NCI-H526 (cell line): Measurements from ENCODE around the gene ZFAND3.

ENCODE experiments used
- DNase-seq, 2 experiments: peaks; one replicate each; lab custom pipeline; 2025; lab: John Stamatoyannopoulos, UW

The ZFAND3 gene

DNA sequence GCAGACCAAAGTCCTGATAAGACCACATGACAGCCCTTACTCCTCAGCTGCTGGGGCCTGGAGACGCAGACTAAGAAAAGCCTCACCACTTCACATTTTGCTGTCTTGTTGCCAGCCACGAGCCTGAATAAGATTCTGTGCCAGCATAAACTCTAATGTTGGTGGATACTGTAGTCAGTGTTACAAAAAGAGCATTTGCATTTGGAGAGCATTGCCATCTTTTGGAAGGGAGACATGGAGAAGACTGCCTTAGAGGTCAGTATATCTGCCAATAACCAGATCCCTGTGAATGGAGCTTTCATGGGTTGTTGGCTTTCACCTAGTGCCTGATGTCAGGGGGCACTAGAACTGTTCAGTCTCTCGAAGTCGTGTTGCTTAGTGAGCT, 315.2 kb downstream of the ZFAND3 start:
- no peak for DNase-seq

DNA sequence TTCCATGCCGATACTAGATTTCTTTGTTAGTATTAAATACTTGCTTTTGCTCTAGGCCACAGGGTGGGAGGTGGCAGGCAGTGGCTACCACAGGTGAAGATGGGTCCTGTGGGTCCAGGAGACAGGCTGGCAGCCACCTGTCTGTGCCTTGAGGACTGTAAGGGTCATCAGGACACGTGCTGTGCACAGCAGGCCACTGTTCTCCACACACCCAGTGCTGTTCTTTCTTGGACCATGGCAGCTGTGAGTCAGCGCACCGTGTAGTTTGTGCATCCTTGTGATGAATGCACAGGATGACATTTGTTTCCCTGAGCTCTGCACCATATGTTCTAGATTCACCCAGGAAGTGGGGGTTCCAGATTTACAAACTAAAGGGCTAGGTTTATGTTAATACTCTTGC, 317.0 kb downstream of the ZFAND3 start:
- no peak for DNase-seq

DNA sequence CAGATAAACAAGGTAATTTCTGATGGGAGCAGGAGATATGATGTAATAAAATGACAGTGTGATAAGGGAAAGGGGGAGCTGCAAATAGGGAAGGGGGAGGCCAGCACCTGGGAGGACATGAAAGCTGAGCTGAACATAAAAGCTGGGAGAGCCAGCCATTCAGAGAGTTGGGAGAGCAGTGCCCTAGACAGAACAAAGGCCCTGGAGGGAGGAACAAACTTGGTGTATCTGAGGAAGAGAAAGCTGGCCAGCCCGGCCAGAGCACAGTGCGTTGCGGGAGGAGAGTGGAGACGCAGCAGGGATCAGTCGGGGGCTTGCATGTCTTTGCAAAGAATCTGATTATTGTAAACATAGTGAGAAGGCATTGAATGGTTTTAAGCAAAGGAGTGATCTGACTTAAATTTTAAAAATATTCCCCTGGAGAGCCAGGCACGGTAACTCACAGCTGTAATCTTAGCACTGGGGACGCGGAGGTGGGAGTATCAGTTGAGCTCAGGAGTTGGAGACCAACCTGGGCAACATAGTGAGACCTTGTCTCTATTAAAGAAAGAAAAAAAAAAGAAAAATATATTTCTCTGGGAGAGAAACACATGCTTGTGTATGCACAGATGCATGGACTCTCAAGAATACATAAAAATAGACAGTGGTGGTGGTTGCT, 318.2 kb downstream of the ZFAND3 start:
- DNase-seq: peak in 1 of 2 experiments; percentile 14

DNA sequence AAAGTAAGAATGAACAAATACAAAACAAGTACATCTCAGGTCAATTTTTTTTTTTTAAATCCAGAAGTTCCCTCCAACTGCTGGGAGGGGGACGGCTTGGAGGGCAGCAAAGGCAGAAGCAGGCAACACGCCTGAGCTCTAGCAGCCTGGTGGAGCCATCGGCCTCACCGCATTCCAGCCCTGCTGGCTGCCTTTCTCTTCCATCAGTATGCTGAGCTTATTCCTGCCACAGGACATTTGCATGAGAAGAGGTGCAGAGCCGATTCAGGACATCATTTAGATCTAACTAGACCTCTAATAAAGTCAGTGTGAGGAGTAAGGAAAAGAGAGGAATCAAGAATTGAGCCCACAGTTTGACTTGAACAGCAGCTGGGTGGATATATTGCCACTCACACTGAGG, 318.8 kb downstream of the ZFAND3 start:
- no peak for DNase-seq

DNA sequence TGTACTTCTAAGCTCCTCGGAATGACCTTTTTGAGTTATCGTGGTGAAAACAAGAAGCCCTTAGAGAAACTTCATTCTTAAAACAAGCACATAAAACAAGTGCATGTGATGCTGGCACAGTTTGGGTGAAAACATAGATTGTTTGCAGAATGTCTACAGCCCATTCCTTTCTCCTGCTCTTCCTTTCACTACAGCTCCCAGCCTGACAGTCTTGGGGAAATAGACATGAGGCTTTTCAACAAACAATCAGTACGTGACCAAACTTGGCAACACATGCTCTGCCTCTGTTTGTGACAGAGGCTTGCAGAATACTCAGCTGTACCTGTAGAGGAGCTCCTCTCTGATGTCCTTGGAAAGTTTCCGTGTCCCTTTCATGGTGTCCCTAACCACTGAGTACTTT, 321.6 kb downstream of the ZFAND3 start:
- DNase-seq: no peak

DNA sequence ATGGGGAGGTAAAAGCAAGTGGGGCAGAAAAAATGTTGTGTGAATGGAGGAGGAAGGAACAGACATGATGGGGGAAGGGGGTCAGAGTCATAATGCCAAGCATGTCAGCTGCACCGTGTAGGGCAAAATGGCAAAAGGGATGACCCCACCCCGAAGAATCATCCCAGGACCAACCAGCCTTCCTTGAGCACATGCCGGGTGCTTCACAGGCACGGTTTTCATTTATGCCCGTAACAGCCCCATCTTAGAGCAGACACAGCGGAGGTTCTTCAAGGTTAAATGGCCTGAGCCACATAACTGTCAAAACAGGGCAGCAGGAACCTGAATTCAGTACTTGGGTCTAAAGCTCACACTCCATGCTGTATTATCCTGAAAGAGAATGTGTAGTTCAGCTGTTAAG, 322.2 kb downstream of the ZFAND3 start:
- DNase-seq: no peak

DNA sequence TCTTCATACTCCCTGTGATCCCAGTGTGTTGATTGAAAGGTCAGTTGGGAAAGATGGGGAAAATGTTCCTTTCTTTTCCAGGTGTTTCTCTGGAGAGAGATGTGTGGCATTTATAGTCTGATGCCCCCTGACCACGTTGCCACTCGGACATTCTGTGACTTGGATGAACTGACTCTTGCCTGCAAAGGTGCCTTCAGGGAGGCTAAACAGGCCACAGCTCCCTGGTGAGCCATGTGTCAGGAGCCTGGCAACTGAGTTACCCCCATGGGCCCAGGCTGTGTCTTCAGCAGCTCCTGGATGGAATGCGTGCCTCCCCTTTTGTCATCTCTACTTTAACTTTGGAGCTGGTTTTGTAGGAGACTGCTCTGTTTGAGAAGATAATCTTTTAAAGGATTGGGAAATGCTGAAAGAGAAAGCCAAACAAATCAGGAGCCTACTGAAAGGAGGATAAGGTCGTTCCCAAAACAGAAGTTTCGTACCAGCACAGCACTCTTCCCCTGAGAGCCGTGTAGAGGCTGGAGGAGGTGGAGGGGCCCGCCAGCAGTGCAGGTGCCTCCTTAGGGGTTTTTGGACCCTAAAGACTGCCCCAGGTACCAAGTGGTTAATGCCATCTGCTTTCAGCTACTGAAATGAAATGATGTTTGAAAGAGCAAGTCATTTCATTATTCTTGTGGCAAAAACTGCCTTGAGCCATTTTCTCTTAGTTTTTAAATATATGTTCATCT, 322.8 kb downstream of the ZFAND3 start:
- no peak for DNase-seq

DNA sequence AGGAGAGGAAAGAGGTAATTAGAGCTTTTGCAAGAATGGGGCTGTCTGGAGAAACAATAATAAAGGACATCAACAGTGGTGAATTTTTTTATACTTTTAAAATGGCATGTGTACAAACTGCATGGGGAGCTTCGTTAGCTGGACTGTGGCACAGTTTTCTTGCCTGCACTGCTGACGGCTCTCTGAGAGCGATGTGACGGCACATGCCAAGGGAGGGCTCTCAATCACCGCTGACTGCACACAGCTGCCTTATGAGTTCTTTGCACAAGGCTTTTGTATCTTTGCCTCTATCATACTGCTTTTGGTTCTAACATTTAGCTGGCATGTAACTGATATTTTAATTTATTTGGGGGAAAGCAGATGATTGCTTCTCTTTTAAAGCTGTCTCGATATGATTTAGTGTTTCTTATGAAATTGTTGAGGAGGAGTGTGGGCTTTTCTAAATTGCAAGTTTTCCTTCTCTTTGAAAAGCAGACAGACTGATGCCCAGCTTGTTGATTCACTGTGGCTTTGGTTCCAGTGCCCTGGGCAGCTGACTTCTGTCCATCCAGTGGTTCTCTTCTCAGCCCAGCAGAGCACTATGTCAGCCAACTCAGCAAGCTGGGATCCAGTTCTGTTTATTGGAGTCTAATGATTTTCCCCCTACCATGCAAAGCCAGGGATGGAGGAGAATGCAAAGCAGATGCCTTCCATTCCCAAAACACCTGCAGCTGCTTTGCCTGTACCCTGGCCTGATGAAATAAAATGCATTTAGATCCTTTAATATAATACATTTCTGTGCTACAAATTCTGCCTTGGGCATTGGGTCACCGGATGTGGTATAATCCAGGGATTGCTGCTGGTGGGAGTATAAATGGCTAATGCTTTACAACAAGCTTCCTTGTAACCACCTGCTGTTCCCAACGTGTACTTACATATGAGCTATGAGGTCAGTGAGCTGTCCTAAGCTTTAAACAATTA, 323.9 kb downstream of the ZFAND3 start:
- peak; percentile 95 to 98 for DNase-seq

DNA sequence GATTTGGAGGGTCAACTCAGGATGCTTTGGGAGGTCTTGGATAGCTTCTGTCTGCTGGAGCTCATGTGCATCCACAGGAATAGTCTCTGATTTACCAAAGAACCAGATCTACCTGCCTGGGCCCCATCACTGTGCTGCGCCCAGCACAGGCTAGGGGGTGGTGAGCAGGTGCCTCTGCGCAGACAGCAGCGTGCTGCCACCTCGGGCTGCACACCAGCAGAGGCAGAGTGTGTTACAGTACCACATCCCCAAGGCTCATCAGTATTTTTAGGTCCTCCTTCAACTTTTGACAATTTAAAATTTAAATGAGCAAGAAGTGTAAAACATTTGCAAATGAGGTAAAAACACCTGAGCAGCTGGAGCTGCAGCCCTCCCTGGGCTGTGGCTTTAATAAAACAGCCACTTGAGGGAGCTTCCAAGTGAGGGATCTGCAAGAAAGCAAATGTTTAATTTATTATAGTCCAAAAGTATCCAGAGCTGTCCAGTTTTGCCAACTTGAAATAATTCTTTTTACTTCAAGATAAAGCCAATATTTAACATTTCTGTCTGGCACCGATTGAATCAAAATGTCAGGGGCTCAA, 324.9 kb downstream of the ZFAND3 start:
- DNase-seq: peak; percentile 37 to 68

DNA sequence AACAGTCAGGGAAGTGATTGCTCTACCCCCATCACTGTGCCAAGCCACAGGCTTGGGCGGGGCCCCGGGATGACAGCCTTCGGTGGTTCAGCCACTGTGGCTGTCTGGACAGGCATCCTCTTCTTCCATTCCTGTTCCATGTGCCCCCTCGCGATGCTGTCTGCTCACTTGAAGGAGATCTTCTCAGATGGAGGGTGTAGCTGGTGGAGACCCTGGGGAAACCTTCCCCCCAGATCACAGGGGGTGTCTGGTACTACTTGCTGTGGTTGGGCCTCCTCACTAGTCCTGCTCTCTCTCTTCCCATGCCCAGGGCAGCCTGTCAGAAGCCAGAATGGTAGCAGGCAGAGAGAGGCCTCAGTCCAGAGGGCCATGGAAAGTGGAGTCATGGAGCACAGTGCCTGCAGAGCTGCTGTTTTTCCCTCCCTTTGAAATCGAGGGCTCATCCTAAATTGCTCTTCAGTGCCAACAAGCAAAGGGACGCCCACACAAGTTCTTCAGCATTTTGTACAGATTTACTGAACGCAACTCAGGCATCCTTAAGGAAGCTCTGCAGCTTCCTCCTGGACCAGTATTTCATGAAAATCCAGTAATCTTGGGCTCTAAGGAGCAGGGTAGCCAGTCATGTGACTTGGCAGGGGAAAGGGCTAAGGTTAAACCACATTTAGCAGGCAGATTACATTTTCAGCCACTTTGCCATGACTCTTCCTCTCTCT, 326.6 kb downstream of the ZFAND3 start:
- DNase-seq: no peak

DNA sequence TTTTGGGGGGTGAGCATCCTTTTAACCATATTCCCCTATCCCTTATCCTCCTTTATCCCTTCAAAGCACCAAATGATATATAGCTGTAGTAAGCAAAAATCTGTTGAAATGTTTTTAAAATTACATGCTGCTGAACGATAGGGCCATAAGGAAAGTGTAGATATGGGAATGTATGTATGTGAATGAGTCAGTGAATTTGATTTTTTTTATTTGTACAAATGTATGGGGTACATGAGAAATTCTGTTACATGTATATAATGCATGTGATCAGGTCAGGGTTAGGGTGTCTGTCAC, 327.2 kb downstream of the ZFAND3 start:
- no peak for DNase-seq

DNA sequence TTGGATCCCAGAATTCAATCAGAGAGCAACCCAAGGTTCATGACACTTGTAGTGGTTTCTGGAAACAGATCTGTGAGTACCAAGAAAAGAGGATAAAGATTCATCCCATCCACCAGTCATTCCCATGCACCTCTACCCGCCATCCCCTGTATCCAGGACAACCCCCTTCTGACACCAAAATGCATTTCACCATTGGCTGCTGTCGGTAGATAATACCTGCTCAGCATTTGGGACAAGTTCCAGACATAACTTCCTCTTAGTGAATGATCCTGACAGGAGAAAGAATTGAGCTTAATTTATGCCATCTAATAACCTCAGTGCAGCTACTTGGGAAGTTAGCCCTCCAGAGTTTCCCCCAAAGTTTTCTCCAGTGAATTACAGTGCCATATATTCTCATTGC, 329.1 kb downstream of the ZFAND3 start:
- DNase-seq: no peak

DNA sequence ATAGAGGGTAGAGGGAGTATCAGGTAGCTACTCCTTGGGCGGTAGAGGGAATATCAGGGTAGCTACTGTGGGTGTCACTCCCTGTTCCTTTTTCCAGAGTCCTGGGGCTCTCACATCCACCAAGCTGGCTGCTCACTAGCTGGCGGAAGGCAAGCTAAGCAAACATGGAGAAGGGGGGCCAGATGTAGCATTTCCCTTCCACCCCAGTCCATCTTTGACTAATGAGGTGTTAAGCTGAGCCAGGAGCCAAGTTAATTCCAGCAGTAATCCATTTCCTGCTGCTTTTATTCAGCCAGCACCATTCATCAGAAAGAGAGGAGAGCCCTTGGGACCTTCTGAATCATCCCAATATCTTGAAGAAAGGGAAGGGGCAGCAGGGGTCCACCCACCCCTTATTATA, 330.0 kb downstream of the ZFAND3 start:
- no peak for DNase-seq

DNA sequence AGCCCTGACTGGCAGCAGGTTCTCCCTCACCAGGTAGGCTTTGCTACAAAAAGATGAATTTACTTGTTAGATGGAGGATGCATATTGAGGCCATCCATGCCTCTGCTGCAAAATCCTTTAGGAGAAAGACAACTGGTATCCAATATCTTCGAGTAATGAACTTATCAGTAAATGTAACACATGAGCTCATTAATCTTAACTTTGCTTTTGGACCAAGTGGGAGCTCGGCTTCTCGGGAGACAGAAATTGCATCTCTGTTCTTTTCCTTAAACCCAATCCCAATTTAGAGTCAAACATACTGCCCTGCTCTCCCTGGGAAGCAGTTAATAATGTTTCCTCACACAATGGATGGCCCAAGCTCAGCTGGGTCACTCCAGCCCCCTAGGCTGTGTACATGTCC, 330.5 kb downstream of the ZFAND3 start:
- DNase-seq: no peak

DNA sequence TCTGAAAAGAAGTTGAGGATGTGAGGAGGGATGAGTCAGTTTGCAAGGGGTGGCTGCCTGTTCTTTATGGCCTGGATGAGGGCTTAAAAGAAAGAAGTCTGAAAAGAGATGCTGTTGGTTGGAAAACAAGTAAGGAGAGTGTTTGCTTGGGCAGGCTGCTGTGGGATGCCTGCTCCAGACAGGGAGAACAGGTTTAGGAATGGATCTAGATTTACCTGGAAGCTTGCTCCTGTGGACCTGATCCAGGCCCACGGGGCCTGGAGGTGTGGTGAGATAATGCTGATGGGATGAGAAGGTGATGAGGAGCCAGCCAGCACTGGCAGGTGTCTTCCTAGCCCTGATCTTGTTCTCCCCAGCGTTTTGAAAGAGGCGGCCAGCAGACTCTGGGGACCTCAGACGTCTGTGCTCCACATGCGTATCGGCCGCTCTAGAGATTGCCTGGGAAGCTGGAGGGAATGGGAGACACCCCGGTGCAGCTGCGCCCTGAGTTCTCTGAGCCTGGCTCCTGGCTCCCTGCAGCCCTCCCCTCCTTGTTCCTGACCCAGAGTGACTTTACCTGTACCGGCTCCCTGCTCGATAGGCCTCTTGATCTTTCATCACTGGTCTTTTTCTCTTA, 331.3 kb downstream of the ZFAND3 start:
- DNase-seq: no peak

DNA sequence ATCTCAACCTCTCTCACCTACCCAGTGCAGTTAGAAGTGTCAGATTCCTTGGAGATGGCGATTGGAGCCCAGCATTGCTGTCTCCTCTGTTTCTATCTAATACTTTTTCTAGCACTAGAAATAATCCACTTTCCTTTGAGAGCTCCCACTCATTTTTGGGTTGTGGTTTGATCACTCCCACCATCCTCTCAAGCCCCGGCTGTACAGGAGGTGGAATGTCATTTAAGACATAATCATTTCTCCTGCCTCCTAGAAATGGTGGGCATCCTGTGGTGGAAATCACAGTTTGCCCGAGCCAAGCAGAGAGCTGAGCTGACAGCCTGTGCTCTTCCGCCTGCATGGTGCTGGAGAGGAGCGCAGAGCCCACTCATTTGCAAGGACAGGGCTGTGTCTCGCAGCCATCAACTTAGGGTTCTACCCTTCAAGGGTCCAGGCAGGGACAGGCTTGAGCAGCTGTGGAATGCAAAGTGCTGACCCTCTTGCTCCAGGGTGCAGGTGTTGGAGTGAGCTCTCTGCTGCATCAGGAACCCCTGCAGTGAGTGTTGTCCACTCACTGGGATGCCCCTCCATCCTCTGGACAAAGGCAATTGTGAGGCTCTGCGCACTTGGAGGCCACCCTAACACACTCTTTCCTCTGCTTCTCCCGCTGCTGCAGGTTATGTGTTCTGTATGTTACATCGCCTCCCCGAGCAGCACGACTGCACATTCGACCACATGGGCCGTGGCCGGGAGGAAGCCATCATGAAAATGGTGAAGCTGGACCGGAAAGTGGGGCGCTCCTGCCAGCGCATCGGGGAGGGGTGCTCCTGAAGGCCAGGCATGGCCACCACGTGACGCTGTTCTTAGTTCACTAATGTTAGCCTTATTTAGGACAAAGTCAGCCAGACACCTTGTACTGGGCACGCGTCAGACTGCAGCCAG, 332.3 kb downstream of the ZFAND3 start:
- no peak for DNase-seq

DNA sequence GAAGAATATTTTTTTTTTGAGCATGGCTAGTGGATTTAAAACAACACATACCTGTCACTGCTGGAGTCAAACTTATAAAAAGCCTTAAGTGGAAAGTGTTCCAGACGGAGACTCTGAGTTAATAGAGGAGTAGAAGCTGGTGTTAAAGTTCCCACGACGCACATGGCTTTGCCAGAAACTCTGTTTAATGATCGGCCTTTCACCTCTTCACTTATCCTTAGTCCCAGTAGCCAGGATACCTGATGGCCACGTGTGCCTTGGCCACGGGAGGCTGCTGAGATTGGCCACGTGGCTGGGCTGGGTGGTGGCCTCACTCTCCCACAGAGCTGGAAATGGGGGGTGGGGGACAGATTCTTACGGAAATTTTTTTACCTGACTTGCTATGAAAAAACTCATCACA, 333.1 kb downstream of the ZFAND3 start:
- DNase-seq: no peak

DNA sequence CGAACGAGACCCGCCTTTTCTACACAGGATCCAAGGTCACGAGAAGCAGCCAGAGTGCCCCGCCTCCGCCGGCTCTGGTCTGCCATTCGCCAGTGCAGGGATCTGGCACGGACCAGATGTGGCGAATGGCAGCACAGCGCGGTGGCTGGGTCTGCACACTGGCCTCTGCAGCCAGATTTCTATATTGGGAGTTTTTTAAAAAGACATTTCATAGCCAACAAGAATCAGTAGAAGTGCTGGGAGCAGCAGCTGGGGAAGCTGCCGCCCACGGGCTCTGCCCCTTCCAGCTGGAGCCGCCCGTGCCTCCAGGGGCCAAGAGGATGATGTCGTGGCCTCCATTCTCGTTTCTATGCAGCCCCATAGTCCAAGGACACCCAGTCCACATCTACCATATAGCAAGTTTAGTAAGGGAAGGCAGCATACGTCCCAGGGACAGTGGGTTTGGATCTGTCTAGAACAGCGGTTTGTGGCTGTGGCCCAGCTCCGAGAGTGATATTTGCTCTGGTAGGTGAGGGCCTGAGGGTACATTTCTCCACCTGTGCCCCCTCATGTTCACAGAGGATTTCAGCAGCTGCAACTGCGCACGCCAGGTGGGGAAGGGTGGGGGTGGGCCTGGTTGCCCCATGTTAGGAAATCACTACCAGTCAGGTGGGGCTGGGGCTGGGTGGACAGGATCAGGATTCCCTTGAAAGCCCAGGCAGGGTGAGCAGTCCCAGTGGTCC, 333.7 kb downstream of the ZFAND3 start:
- no peak for DNase-seq

DNA sequence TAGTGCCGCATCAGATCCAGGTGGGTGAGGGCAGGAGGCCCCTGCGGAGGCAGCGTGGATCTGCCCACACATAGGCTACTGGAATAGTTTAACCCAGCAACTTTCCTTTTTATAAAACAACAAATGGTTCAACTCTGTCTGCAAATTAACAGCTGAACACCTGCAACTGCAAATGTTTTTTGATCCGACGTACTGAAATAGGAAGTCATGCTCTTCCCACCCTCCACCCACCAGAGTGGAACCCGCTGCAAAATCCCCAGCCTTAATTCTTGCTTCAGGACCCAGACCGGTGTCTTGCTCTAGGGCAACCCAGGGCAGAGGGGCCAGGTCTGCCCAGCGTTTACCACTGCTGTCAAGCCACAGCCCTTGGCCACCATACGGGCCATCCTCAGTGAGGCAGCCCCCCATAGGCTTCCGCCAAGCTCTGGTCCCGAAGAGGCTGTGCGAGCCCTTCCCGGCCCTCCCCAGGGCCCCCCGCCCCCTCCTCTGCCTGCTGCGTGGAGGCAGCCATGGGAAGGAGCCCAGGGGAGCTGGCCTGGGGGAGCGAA, 334.3 kb downstream of the ZFAND3 start:
- DNase-seq: no peak
